ENCODE measurements around the gene IFI35. TPM values are rescaled to one million over a fixed set of nuclear protein-coding genes. Genes with fewer than 3 reads are reported as not detected.

The IFI35 gene
- total RNA-seq, 2 experiments from 2014 or later: 33.4 to 35.8 TPM

GRCh38 chr17:43018932-43019331, 12.3 kb downstream of the IFI35 start:
- DNase-seq: no peak
- Mint-ChIP-seq H3K27ac (no peak overlapping the region), H3K9me3 (no peaks in the 10 kb centered on the region), H3K27me3 (no peaks in the 10 kb centered on the region), H3K36me3 (ENCODE audit: low read depth) (no peaks in the 10 kb centered on the region), H3K4me3 (no peak overlapping the region), H3K4me1 (ENCODE audit: low read depth) (peaks cover 31% of the 10 kb centered on the region)
- ChIA-PET CTCF (no interaction called here), POLR2A (interaction anchor here (0.7 to 3.1 kb wide), 5 partner anchors 9 to 703 kb away, joined by 3 to 13 read pairs (median 4); partner anchors contain the start of genes IFI35 and RPL27)
- intact Hi-C loops (cut with micrococcal nuclease): loop anchor here (10.0 kb wide), 1 partner anchor 196 kb away; the partner anchor contains the start of gene TMEM106A
- ATAC-seq: no peak
- TF ChIP-seq CTCF (IDR thresholded peaks at IDR 0.05): no peak

- no peaks in the 10 kb centered on the region for H3K9me3 Mint-ChIP-seq
- no peaks in the 10 kb centered on the region for H3K27me3 Mint-ChIP-seq
- CTCF ChIA-PET: no interaction called here
- no peak for DNase-seq
- ATAC-seq: no peak
- H3K4me1 Mint-ChIP-seq (ENCODE audit: low read depth): peaks cover 34% of the 10 kb centered on the region
- no peak overlapping the region for H3K27ac Mint-ChIP-seq
- POLR2A ChIA-PET: interaction anchor here (0.7 to 3.7 kb wide), 5 partner anchors 9 to 702 kb away, joined by 3 to 23 read pairs (median 4); partner anchors contain the start of genes IFI35 and RPL27
- intact Hi-C loops (cut with micrococcal nuclease): loop anchor here (10.0 kb wide), 1 partner anchor 195 kb away; the partner anchor contains the start of gene TMEM106A
- no peak for TF ChIP-seq CTCF (IDR thresholded peaks at IDR 0.05)
- H3K4me3 Mint-ChIP-seq: no peak overlapping the region
- H3K36me3 Mint-ChIP-seq (ENCODE audit: low read depth): no peaks in the 10 kb centered on the region
Observed at GRCh38 chr17:43019418-43019817, 12.8 kb downstream of the IFI35 start.

- intact Hi-C loops (cut with micrococcal nuclease): loop anchor here (10.0 kb wide), 1 partner anchor 295 kb away; no protein-coding TSS in a partner anchor
- TF ChIP-seq CTCF (IDR thresholded peaks at IDR 0.05): no peak
- no peak overlapping the region for H3K27ac Mint-ChIP-seq
- H3K9me3 Mint-ChIP-seq: no peaks in the 10 kb centered on the region
- CTCF ChIA-PET: no interaction called here
- H3K27me3 Mint-ChIP-seq: no peaks in the 10 kb centered on the region
- peaks cover 39% of the 10 kb centered on the region for H3K4me1 Mint-ChIP-seq (ENCODE audit: low read depth)
- H3K4me3 Mint-ChIP-seq: peak overlapping the region; percentile 15
- ATAC-seq (no peak), DNase-seq (no peak)
- POLR2A ChIA-PET: interaction anchor here (1.1 to 3.7 kb wide), 4 partner anchors 14 to 295 kb away, joined by 3 to 23 read pairs (median 8); partner anchors contain the start of genes IFI35 and RPL27
- H3K36me3 Mint-ChIP-seq (ENCODE audit: low read depth): no peaks in the 10 kb centered on the region
Observed at GRCh38 chr17:43020030-43020621, 13.5 kb downstream of the IFI35 start.

GRCh38 chr17:43020789-43021740, 14.5 kb downstream of the IFI35 start:
- no peak for TF ChIP-seq CTCF (IDR thresholded peaks at IDR 0.05)
- DNase-seq (peak; percentile 35), ATAC-seq (no peak)
- Mint-ChIP-seq H3K4me3 (peak overlapping the region; percentile 86), H3K27me3 (no peaks in the 10 kb centered on the region), H3K36me3 (ENCODE audit: low read depth) (no peaks in the 10 kb centered on the region), H3K9me3 (no peaks in the 10 kb centered on the region), H3K4me1 (ENCODE audit: low read depth) (peaks cover 39% of the 10 kb centered on the region), H3K27ac (no peak overlapping the region)
- CTCF ChIA-PET: interaction anchor here (0.9 kb wide), 1 partner anchor 20 kb away, joined by 3 read pairs; no protein-coding TSS in a partner anchor
- intact Hi-C loops (cut with micrococcal nuclease): loop anchor here (10.0 kb wide), 1 partner anchor 294 kb away; no protein-coding TSS in a partner anchor
- POLR2A ChIA-PET: interaction anchor here (1.1 to 3.7 kb wide), 8 partner anchors 9 to 347 kb away, joined by 3 to 23 read pairs (median 6); partner anchors contain the start of genes IFI35 and RPL27

All from activated CD8-positive, alpha-beta T cell treated with anti-CD3 and anti-CD28 coated beads for 36 hours (primary cell).